RWPE1 (cell line): Measurements from ENCODE around the gene NEURL2.
"Not testable (repeated sequence)": the region's sequence is repeated elsewhere in the genome, so short reads cannot be mapped to it uniquely, and the experiment has no call there.

Source experiments
- CTCF ChIA-PET: fragments of 350-600 bp; sonication (Branson Sonifier 250); formaldehyde crosslinking; extraction: SDS; loops from one replicate; lab custom pipeline; 2021; lab: Yijun Ruan, JAX
- POLR2A ChIA-PET: fragments of 400-600 bp; formaldehyde crosslinking; extraction: SDS; loops from one replicate; lab custom pipeline; 2020; ENCODE audit warnings: antibody characterized with exemption; ENCODE audit not compliant: low non-redundant PET; lab: Yijun Ruan, JAX
- DNase-seq: peaks from one replicate; pipeline ENCODE4 v3.0.0; 2012; ENCODE audit warnings: low spot score
- H3K27ac ChIP-seq: fragments of 450-650 bp; 2 replicates; pipeline ENCODE4 v1.5.1; 2017
- CTCF ChIP-seq: fragments of 450-650 bp; conservative IDR thresholded peaks from 2 replicates; pipeline ENCODE4 v1.5.1; 2017; ENCODE audit warnings: low read depth, mild to moderate bottlenecking

Gene NEURL2

GRCh38 chr20:45880988-45881788 lies 9.8 kb downstream of the NEURL2 start, which contains the start of gene ZSWIM1:
Gene ZSWIM1 (plus strand): TSS chr20:45881227. CDS start chr20:45882593, 1,366 bp downstream.
- ChIA-PET CTCF (interaction anchor here (0.6 to 1.3 kb wide), 4 partner anchors 9 to 876 kb away, joined by 3 read pairs; no protein-coding TSS in a partner anchor), POLR2A (interaction anchor here (0.5 to 1.0 kb wide), 5 partner anchors 9 to 459 kb away, joined by 3 to 7 read pairs (median 3); partner anchors contain the start of genes CTSA and NEURL2)
- TF ChIP-seq CTCF = no peak
- peak; percentile 100 for DNase-seq
- peak within 1 kb of the TSS; percentile 66 for H3K27ac ChIP-seq

GRCh38 chr20:45878076-45878761 lies 12.8 kb downstream of the NEURL2 start:
- CTCF ChIA-PET = interaction anchor here (0.5 to 0.8 kb wide), 5 partner anchors 13 to 428 kb away, joined by 3 to 4 read pairs (median 3); partner anchors contain the start of genes CTSA and NEURL2
- no peak for DNase-seq

GRCh38 chr20:45874576-45874975 lies 16.4 kb downstream of the NEURL2 start:
- ChIA-PET CTCF (interaction anchor here (0.6 to 1.0 kb wide), 2 partner anchors 63 to 1142 kb away, joined by 3 read pairs; no protein-coding TSS in a partner anchor), POLR2A (interaction anchor here (0.6 kb wide), 1 partner anchor 60 kb away, joined by 4 read pairs; no protein-coding TSS in a partner anchor)
- DNase-seq = no peak
- H3K27ac ChIP-seq = no peak overlapping the region
- TF ChIP-seq CTCF = no peak

More at GRCh38 chr20:45878076-45878761, 12.8 kb downstream of the NEURL2 start:
- TF ChIP-seq CTCF = no peak
- POLR2A ChIA-PET = no interaction called here
- no peak overlapping the region for H3K27ac ChIP-seq

- POLR2A ChIA-PET = interaction anchor here (0.6 kb wide), 1 partner anchor 61 kb away, joined by 4 read pairs; no protein-coding TSS in a partner anchor
- CTCF ChIA-PET = interaction anchor here (1.0 kb wide), 1 partner anchor 64 kb away, joined by 3 read pairs; no protein-coding TSS in a partner anchor
- DNase-seq = not testable (repeated sequence)
Measured at GRCh38 chr20:45874104-45874481, 16.9 kb downstream of the NEURL2 start.

GRCh38 chr20:45873409-45874103 lies 17.5 kb downstream of the NEURL2 start:
- TF ChIP-seq CTCF = no peak
- no peak overlapping the region for H3K27ac ChIP-seq
- DNase-seq = no peak
- ChIA-PET POLR2A (interaction anchor here (0.8 kb wide), 1 partner anchor 491 kb away, joined by 3 read pairs; no protein-coding TSS in a partner anchor), CTCF (interaction anchor here (0.6 to 1.0 kb wide), 2 partner anchors 21 to 830 kb away, joined by 3 read pairs; no protein-coding TSS in a partner anchor)

More at GRCh38 chr20:45874104-45874481, 16.9 kb downstream of the NEURL2 start:
- not testable (repeated sequence) for H3K27ac ChIP-seq

- DNase-seq = no peak
- CTCF ChIA-PET = interaction anchor here (0.6 to 1.2 kb wide), 4 partner anchors 15 to 829 kb away, joined by 3 to 7 read pairs (median 3); no protein-coding TSS in a partner anchor
- no peak for TF ChIP-seq CTCF
- POLR2A ChIA-PET = interaction anchor here (1.0 kb wide), 1 partner anchor 8 kb away, joined by 3 read pairs; the partner anchor contains the start of gene ZSWIM1
- no peak overlapping the region for H3K27ac ChIP-seq
Measured at GRCh38 chr20:45872626-45873025, 18.4 kb downstream of the NEURL2 start.
